Transverse colon (tissue), 4 donors: ENCODE results near the gene ATP11A.

Experiments
- CTCF ChIP-seq, 5 experiments: fragments of 200-600 bp in 3 of 5; fragments of 450-650 bp in 2 of 5; sonication (generic) in 3 of 5; IDR thresholded peaks; 1 replicate in 2 of 5; 2 replicates in 3 of 5; pipeline ENCODE4 v1.5.1; 2016 to 2017; ENCODE audit warnings: antibody characterized with exemption in 5 of 5, inconsistent platforms in 3 of 5, mild to moderate bottlenecking in 2 of 5, moderate library complexity in 1 of 5
- EP300 ChIP-seq: sonication (generic); formaldehyde crosslinking; IDR thresholded peaks from one replicate; pipeline ENCODE4 v1.6.1; 2017; ENCODE audit warnings: antibody characterized with exemption, low read depth
- POLR2AphosphoS5 ChIP-seq, 3 donors: sonication (generic); formaldehyde crosslinking; IDR thresholded peaks; one replicate each; pipeline ENCODE4 v1.6.1; 2016; ENCODE audit warnings: antibody characterized with exemption in 3 of 3

GRCh38 chr13:112795277-112795676 is 105.4 kb downstream of the ATP11A start:
- TF ChIP-seq POLR2AphosphoS5 (IDR thresholded peaks at IDR 0.05) (no peak), EP300 (no peak), CTCF (IDR thresholded peaks at IDR 0.05) (no peak)
